Common myeloid progenitor, CD34-positive (primary cell): ENCODE results near the gene ZCCHC24.
"Not testable (repeated sequence)": the region's sequence is repeated elsewhere in the genome, so short reads cannot be mapped to it uniquely, and the experiment has no call there.

ENCODE experiments used
- CTCF ChIA-PET: fragments of 350-600 bp; sonication (Branson Sonifier 250); formaldehyde crosslinking; loops from one replicate; lab custom pipeline; 2021; ENCODE audit warnings: antibody characterized with exemption; lab: Charles Lee
- POLR2A ChIA-PET: fragments of 350-600 bp; sonication (Branson Sonifier 250); formaldehyde crosslinking; loops from one replicate; lab custom pipeline; 2021; ENCODE audit warnings: antibody characterized with exemption; lab: Charles Lee
- DNase-seq, 3 donors: peaks; one replicate each; pipeline versions ENCODE4 v3.0.0 to v3.0.0-alpha.2; 2013
- H3K27ac ChIP-seq, 2 experiments: 1 replicate in 1 of 2; 2 replicates in 1 of 2; pipeline ENCODE4 v1.7.0; 2013; ENCODE audit warnings: inconsistent platforms in 2 of 2, low read length in 2 of 2, mild to moderate bottlenecking in 2 of 2, low read depth in 1 of 2, moderate library complexity in 1 of 2; ENCODE audit not compliant: severe bottlenecking in 2 of 2, insufficient read depth in 1 of 2, poor library complexity in 1 of 2
- H3K27me3 ChIP-seq, 5 experiments: replicated peaks in 2 of 5; 1 replicate in 3 of 5; 2 replicates in 2 of 5; pipeline versions ENCODE4 v1.6.1 to v1.7.0; 2013; ENCODE audit warnings: low read length in 4 of 5, mild to moderate bottlenecking in 2 of 5, moderate library complexity in 2 of 5, inconsistent platforms in 1 of 5; ENCODE audit not compliant: insufficient read depth in 5 of 5, control insufficient read depth in 4 of 5
- H3K36me3 ChIP-seq, 4 experiments: 1 replicate in 2 of 4; 2 replicates in 2 of 4; pipeline versions ENCODE4 v1.6.1 to v1.7.0; 2013; ENCODE audit warnings: low read length in 3 of 4, control low read depth in 1 of 4, mild to moderate bottlenecking in 1 of 4; ENCODE audit not compliant: control insufficient read depth in 4 of 4, insufficient read depth in 4 of 4
- H3K4me1 ChIP-seq, 4 experiments: 1 replicate in 3 of 4; 2 replicates in 1 of 4; pipeline versions ENCODE4 v1.6.1 to v1.7.1; 2013; ENCODE audit warnings: low read length in 3 of 4, mild to moderate bottlenecking in 3 of 4, control low read depth in 1 of 4, inconsistent platforms in 1 of 4, moderate library complexity in 1 of 4; ENCODE audit not compliant: control insufficient read depth in 4 of 4, insufficient read depth in 4 of 4; ENCODE audit errors: control extremely low read depth in 1 of 4
- H3K4me3 ChIP-seq, 7 experiments: 1 replicate in 4 of 7; 2 replicates in 3 of 7; pipeline versions ENCODE4 v1.5.1 to v1.7.0; 2013; ENCODE audit warnings: mild to moderate bottlenecking in 7 of 7, low read length in 6 of 7, moderate library complexity in 6 of 7, inconsistent platforms in 2 of 7, low read depth in 2 of 7, control low read depth in 1 of 7; ENCODE audit not compliant: insufficient read depth in 4 of 7, control insufficient read depth in 1 of 7; ENCODE audit errors: extremely low read depth in 1 of 7
- H3K9me3 ChIP-seq, 5 experiments: 1 replicate in 4 of 5; 2 replicates in 1 of 5; pipeline versions ENCODE4 v1.6.1 to v1.7.1; 2013; ENCODE audit warnings: low read length in 4 of 5, mild to moderate bottlenecking in 2 of 5, inconsistent platforms in 1 of 5, low read depth in 1 of 5, moderate library complexity in 1 of 5; ENCODE audit not compliant: control insufficient read depth in 4 of 5, insufficient read depth in 2 of 5; ENCODE audit errors: control extremely low read depth in 1 of 5
- WGBS: methylation state at CpG from one replicate; pipeline ENCODE4 v1.1.5; 2013; ENCODE audit not compliant: insufficient coverage; 5-methylcytosine and 5-hydroxymethylcytosine counted together

ZCCHC24 gene

GRCh38 chr10:79448732-79449049 is 3.3 kb upstream of the ZCCHC24 start:
- Histone ChIP-seq H3K4me3 (no peak overlapping the region), H3K9me3 (no peaks in the 10 kb centered on the region), H3K27me3 (peaks cover 0 to 6% (median 0%) of the 10 kb centered on the region in 5 experiments), H3K27ac (no peak overlapping the region), H3K4me1 (peaks cover 2 to 27% (median 22%) of the 10 kb centered on the region in 4 experiments), H3K36me3 (no peaks in the 10 kb centered on the region)
- WGBS, result 90% methylated on average over 2 of the region's 2 CpGs
- no peak for DNase-seq
- ChIA-PET POLR2A (no interaction called here), CTCF (interaction anchor here (1.1 kb wide), 1 partner anchor 15 kb away, joined by 3 read pairs; no protein-coding TSS in a partner anchor)

- 91% methylated on average over 4 of the region's 5 CpGs for WGBS
Observed at GRCh38 chr10:79447911-79448731, 2.7 kb upstream of the ZCCHC24 start.

GRCh38 chr10:79447249-79447648 is 1.8 kb upstream of the ZCCHC24 start:
- DNase-seq, POLR2A ChIA-PET, H3K27ac ChIP-seq, H3K36me3 ChIP-seq, H3K9me3 ChIP-seq, H3K27me3 ChIP-seq, H3K4me3 ChIP-seq: not testable (repeated sequence)
- 100% methylated on average over 1 of the region's 6 CpGs for WGBS
- CTCF ChIA-PET, result interaction anchor here (1.0 kb wide), 1 partner anchor 9 kb away, joined by 3 read pairs; no protein-coding TSS in a partner anchor
- H3K4me1 ChIP-seq, result peaks cover 7 to 38% (median 35%) of the 10 kb centered on the region in 4 experiments

More at GRCh38 chr10:79447911-79448731, 2.7 kb upstream of the ZCCHC24 start:
- Histone ChIP-seq H3K27ac (no peak overlapping the region), H3K4me1 (peaks cover 5 to 33% (median 28%) of the 10 kb centered on the region in 4 experiments), H3K27me3 (peaks cover 0 to 6% (median 0%) of the 10 kb centered on the region in 5 experiments), H3K36me3 (no peaks in the 10 kb centered on the region), H3K4me3 (no peak overlapping the region), H3K9me3 (no peaks in the 10 kb centered on the region)
- POLR2A ChIA-PET, result no interaction called here
- DNase-seq, result no peak
- CTCF ChIA-PET, result interaction anchor here (1.1 kb wide), 1 partner anchor 16 kb away, joined by 3 read pairs; no protein-coding TSS in a partner anchor

- ChIA-PET POLR2A (no interaction called here), CTCF (interaction anchor here (0.6 to 1.0 kb wide), 2 partner anchors 9 to 72 kb away, joined by 3 read pairs; no protein-coding TSS in a partner anchor)
- H3K27me3 ChIP-seq, result peaks cover 0 to 6% (median 0%) of the 10 kb centered on the region in 5 experiments
- H3K36me3 ChIP-seq, result no peaks in the 10 kb centered on the region
- no peaks in the 10 kb centered on the region for H3K9me3 ChIP-seq
- H3K4me3 ChIP-seq, result peak overlapping the region in 5 of 7 experiments; percentile 7 to 84 (median 68)
- H3K4me1 ChIP-seq, result peaks cover 7 to 39% (median 35%) of the 10 kb centered on the region in 4 experiments
- 59% methylated on average over 13 of the region's 16 CpGs for WGBS
- H3K27ac ChIP-seq, result no peak overlapping the region
- no peak for DNase-seq
Observed at GRCh38 chr10:79446758-79447084, 1.3 kb upstream of the ZCCHC24 start.

GRCh38 chr10:79445977-79446757 is 743 bp upstream of the ZCCHC24 start:
- Histone ChIP-seq H3K9me3 (no peaks in the 10 kb centered on the region), H3K36me3 (no peaks in the 10 kb centered on the region), H3K4me1 (peaks cover 7 to 39% (median 35%) of the 10 kb centered on the region in 4 experiments), H3K27me3 (peaks cover 0 to 6% (median 0%) of the 10 kb centered on the region in 5 experiments), H3K4me3 (peak overlapping the region; percentile 13 to 84 (median 68)), H3K27ac (peak overlapping the region in 1 of 2 experiments; percentile 61)
- 2% methylated on average over 32 of the region's 43 CpGs for WGBS
- ChIA-PET CTCF (interaction anchor here (0.6 to 2.2 kb wide), 5 partner anchors 9 to 882 kb away, joined by 3 to 8 read pairs (median 3); no protein-coding TSS in a partner anchor), POLR2A (interaction anchor here (0.7 kb wide), 1 partner anchor 9 kb away, joined by 4 read pairs; no protein-coding TSS in a partner anchor)
- peak in 2 of 3 donors; percentile 75 to 79 for DNase-seq

- POLR2A ChIA-PET, result interaction anchor here (1.2 kb wide), 1 partner anchor 55 kb away, joined by 3 read pairs; no protein-coding TSS in a partner anchor
- H3K9me3 ChIP-seq, result no peaks in the 10 kb centered on the region
- H3K4me3 ChIP-seq, result peak overlapping the region in 6 of 7 experiments; percentile 50 to 84 (median 68)
- peaks cover 7 to 39% (median 35%) of the 10 kb centered on the region in 4 experiments for H3K4me1 ChIP-seq
- DNase-seq, result peak; percentile 15 to 58 (median 52)
- H3K27ac ChIP-seq, result no peak overlapping the region
- no peaks in the 10 kb centered on the region for H3K36me3 ChIP-seq
- WGBS, result 0% methylated on average over 24 of the region's 44 CpGs
- CTCF ChIA-PET, result interaction anchor here (0.8 to 2.2 kb wide), 5 partner anchors 15 to 54 kb away, joined by 3 to 8 read pairs (median 3); no protein-coding TSS in a partner anchor
- H3K27me3 ChIP-seq, result peaks cover 0 to 14% (median 0%) of the 10 kb centered on the region in 5 experiments
Observed at GRCh38 chr10:79444199-79445119, 965 bp downstream of the ZCCHC24 start.
